SU-DHL-6 (cell line): Measurements from ENCODE around the gene OLR1.

Experiments used
- H2AFZ ChIP-seq: fragments of 200-600 bp; sonication (generic); 2 replicates; pipeline ENCODE4 v1.6.1; 2014; ENCODE audit warnings: low read depth, mild to moderate bottlenecking, moderate library complexity, mixed read lengths, antibody characterized with exemption, low read length; ENCODE audit not compliant: severe bottlenecking
- H3F3A ChIP-seq: fragments of 200-600 bp; shearing (Covaris generic); 2 replicates; pipeline ENCODE4 v1.6.0; 2016; ENCODE audit warnings: antibody characterized with exemption, mild to moderate bottlenecking; ENCODE audit not compliant: insufficient read depth
- H3K27ac ChIP-seq: fragments of 200-600 bp; sonication (generic); 2 replicates; pipeline ENCODE4 v1.5.1; 2016; ENCODE audit warnings: low read depth, mild to moderate bottlenecking, low read length, moderate library complexity, mixed read lengths
- H3K27me3 ChIP-seq: fragments of 200-600 bp; sonication (generic), shearing (Covaris generic); 2 replicates; pipeline ENCODE4 v1.6.0; 2014; ENCODE audit warnings: mild to moderate bottlenecking, low read length
- H3K36me3 ChIP-seq: fragments of 200-600 bp; sonication (generic); 2 replicates; pipeline ENCODE4 v1.6.1; 2014; ENCODE audit warnings: mild to moderate bottlenecking, low read length, mixed read lengths
- H3K4me2 ChIP-seq: fragments of 300-600, 200-600 bp; shearing (Covaris generic), sonication (generic); 2 replicates; pipeline ENCODE4 v1.6.0; 2014; ENCODE audit warnings: low read length, low read depth, mild to moderate bottlenecking; ENCODE audit not compliant: poor library complexity, severe bottlenecking
- H3K4me3 ChIP-seq: fragments of 200-600 bp; sonication (generic); 2 replicates; pipeline ENCODE4 v1.5.1; 2014; ENCODE audit warnings: antibody characterized with exemption, low read length, mild to moderate bottlenecking, mixed read lengths; ENCODE audit not compliant: insufficient read depth, poor library complexity, severe bottlenecking
- H3K79me2 ChIP-seq: fragments of 200-600 bp; sonication (generic); 2 replicates; pipeline ENCODE4 v1.6.1; 2014; ENCODE audit warnings: mild to moderate bottlenecking, low read length, moderate library complexity; ENCODE audit not compliant: insufficient read depth
- H3K9ac ChIP-seq: fragments of 200-600 bp; sonication (generic); 2 replicates; pipeline ENCODE4 v1.7.0; 2014; ENCODE audit warnings: mild to moderate bottlenecking, low read length
- H3K9me2 ChIP-seq: fragments of 200-600 bp; sonication (generic); replicated peaks from 2 replicates; pipeline ENCODE4 v1.6.1; 2014; ENCODE audit warnings: low read length; ENCODE audit not compliant: insufficient read depth
- H3K9me3 ChIP-seq: fragments of 200-600 bp; sonication (generic); 2 replicates; pipeline ENCODE4 v1.6.1; 2014; ENCODE audit warnings: low read length, mixed read lengths; ENCODE audit not compliant: insufficient read depth
- H4K20me1 ChIP-seq: fragments of 200-600 bp; sonication (generic); 2 replicates; pipeline ENCODE4 v1.6.1; 2014; ENCODE audit warnings: low read depth, mild to moderate bottlenecking, antibody characterized with exemption, low read length, moderate library complexity, mixed read lengths
- EZH2phosphoT487 ChIP-seq: fragments of 200-600 bp; sonication (generic), shearing (Covaris generic); conservative IDR thresholded peaks from 2 replicates; pipeline ENCODE4 v1.6.1; 2018; ENCODE audit warnings: mild to moderate bottlenecking, antibody characterized with exemption, low read length, moderate library complexity, mixed read lengths
- TF ChIP-seq, protein P1 (sequence below): fragments of 200-600 bp; sonication (generic); IDR thresholded peaks from one replicate; pipeline ENCODE4 v1.5.1; 2017; ENCODE audit warnings: antibody characterized with exemption, mild to moderate bottlenecking, low read length, moderate library complexity; ENCODE audit not compliant: insufficient read depth, poor library complexity, severe bottlenecking

Gene OLR1

GRCh38 chr12:10211101-10211939, 39.4 kb upstream of the OLR1 start:
- TF ChIP-seq, protein P1, sequence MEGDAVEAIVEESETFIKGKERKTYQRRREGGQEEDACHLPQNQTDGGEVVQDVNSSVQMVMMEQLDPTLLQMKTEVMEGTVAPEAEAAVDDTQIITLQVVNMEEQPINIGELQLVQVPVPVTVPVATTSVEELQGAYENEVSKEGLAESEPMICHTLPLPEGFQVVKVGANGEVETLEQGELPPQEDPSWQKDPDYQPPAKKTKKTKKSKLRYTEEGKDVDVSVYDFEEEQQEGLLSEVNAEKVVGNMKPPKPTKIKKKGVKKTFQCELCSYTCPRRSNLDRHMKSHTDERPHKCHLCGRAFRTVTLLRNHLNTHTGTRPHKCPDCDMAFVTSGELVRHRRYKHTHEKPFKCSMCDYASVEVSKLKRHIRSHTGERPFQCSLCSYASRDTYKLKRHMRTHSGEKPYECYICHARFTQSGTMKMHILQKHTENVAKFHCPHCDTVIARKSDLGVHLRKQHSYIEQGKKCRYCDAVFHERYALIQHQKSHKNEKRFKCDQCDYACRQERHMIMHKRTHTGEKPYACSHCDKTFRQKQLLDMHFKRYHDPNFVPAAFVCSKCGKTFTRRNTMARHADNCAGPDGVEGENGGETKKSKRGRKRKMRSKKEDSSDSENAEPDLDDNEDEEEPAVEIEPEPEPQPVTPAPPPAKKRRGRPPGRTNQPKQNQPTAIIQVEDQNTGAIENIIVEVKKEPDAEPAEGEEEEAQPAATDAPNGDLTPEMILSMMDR, result no peak
- TF ChIP-seq EZH2phosphoT487, result no peak
- H3K9me3 ChIP-seq, result no peaks in the 10 kb centered on the region

DNA sequence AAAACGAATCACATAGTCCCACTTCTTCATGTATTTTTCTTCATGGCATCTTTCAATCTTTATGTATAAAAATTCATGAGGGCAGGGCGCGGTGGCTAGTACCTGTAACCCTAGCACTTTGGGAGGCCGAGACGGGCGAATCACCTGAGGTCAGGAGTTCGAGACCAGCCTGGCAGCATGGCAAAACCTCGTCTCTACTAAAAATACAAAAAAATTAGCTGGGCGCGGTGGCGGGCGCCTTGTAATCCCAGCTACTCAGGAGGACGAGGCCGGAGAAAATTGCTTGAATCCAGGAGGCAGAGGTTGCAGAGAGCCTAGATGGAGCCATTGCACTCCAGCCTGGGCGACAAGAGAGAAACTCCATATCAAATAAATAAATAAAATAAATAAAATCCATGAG, 38.3 kb upstream of the OLR1 start:
- no peaks in the 10 kb centered on the region for H3K79me2 ChIP-seq
- H3K9me2 ChIP-seq, result no peaks in the 10 kb centered on the region
- no peak for TF ChIP-seq EZH2phosphoT487
- TF ChIP-seq, protein P1, result no peak

More at GRCh38 chr12:10211101-10211939, 39.4 kb upstream of the OLR1 start:
- H3K4me2 ChIP-seq, result no peak overlapping the region
- H3K36me3 ChIP-seq, result no peaks in the 10 kb centered on the region
- no peaks in the 10 kb centered on the region for H3F3A ChIP-seq
- no peaks in the 10 kb centered on the region for H3K79me2 ChIP-seq
- no peak overlapping the region for H3K4me3 ChIP-seq
- no peaks in the 10 kb centered on the region for H4K20me1 ChIP-seq
- H3K9me2 ChIP-seq, result no peaks in the 10 kb centered on the region
- H3K27me3 ChIP-seq, result no peaks in the 10 kb centered on the region
- no peak overlapping the region for H3K27ac ChIP-seq
- no peak overlapping the region for H3K9ac ChIP-seq
- no peak overlapping the region for H2AFZ ChIP-seq

GRCh38 chr12:10207136-10207535, 35.2 kb upstream of the OLR1 start:
- Histone ChIP-seq H3K4me2 (no peak overlapping the region), H4K20me1 (no peaks in the 10 kb centered on the region)

More for the DNA sequence above, 38.3 kb upstream of the OLR1 start:
- Histone ChIP-seq H3K36me3 (no peaks in the 10 kb centered on the region), H4K20me1 (no peaks in the 10 kb centered on the region), H3K4me3 (no peak overlapping the region), H2AFZ (no peak overlapping the region), H3K27ac (no peak overlapping the region), H3K27me3 (no peaks in the 10 kb centered on the region), H3K9ac (no peak overlapping the region), H3K4me2 (no peak overlapping the region), H3K9me3 (no peaks in the 10 kb centered on the region), H3F3A (no peaks in the 10 kb centered on the region)

More at GRCh38 chr12:10207136-10207535, 35.2 kb upstream of the OLR1 start:
- H3K36me3 ChIP-seq, result no peaks in the 10 kb centered on the region
- no peak overlapping the region for H2AFZ ChIP-seq
- H3K9me2 ChIP-seq, result no peaks in the 10 kb centered on the region
- no peaks in the 10 kb centered on the region for H3K27me3 ChIP-seq
- no peak overlapping the region for H3K27ac ChIP-seq
- H3F3A ChIP-seq, result no peaks in the 10 kb centered on the region
- H3K9me3 ChIP-seq, result no peaks in the 10 kb centered on the region
- no peaks in the 10 kb centered on the region for H3K79me2 ChIP-seq
- H3K4me3 ChIP-seq, result no peak overlapping the region
- no peak overlapping the region for H3K9ac ChIP-seq
- TF ChIP-seq, protein P1, result no peak
- TF ChIP-seq EZH2phosphoT487, result no peak
